A549 (cell line): ENCODE results near the gene PLCB4. TPM values are rescaled to one million over a fixed set of nuclear protein-coding genes. Genes with fewer than 3 reads are reported as not detected.
A peak's percentile ranks its signal among the peaks of the same experiment; 100 is the strongest.

ENCODE experiments used
- ATAC-seq, 2 experiments: fragments of 200-7000 bp in 1 of 2; fragments of >200 bp in 1 of 2; cut with Nextera tagmentation in 1 of 2; cut with Tn5 transposase in 1 of 2; 3 replicates each; pipeline versions ENCODE4 v1.8.0 to v1.9.1; 2018 to 2020; ENCODE audit warnings: mild to moderate bottlenecking in 1 of 2, moderate library complexity in 1 of 2
- CTCF ChIA-PET: fragments of 300-600 bp; sonication (Branson Sonifier 250); formaldehyde crosslinking; extraction: SDS; loops from one replicate; lab custom pipeline; 2021; ENCODE audit warnings: antibody characterized with exemption, inconsistent platforms; lab: Yijun Ruan, JAX
- POLR2A ChIA-PET: fragments of 350-600 bp; formaldehyde crosslinking; extraction: SDS; loops from one replicate; lab custom pipeline; 2021; ENCODE audit warnings: antibody characterized with exemption, inconsistent platforms; lab: Yijun Ruan, JAX
- DNase-seq, 2 experiments: peaks; one replicate each; pipeline versions ENCODE4 v3.0.0 to v3.0.0-alpha.2; 2011 to 2016; ENCODE audit warnings: low read depth in 1 of 2, low spot score in 1 of 2
- FAIRE-seq: peaks from 2 replicates; lab custom pipeline; 2011; peaks lifted over from hg19 to GRCh38; lab: Jason Lieb, UNC
- H3K27ac ChIP-seq, 2 experiments: fragments of >200 bp; sonication (Bioruptor Twin); formaldehyde crosslinking; 3 replicates each; pipeline ENCODE4 v1.5.1; 2016 to 2017
- H3K4me1 ChIP-seq: fragments of >200 bp; sonication (Bioruptor Twin); formaldehyde crosslinking; 3 replicates; pipeline ENCODE4 v1.6.1; 2016
- H3K4me2 ChIP-seq: fragments of >200 bp; sonication (Bioruptor Twin); formaldehyde crosslinking; 3 replicates; pipeline ENCODE4 v1.6.1; 2016
- H3K4me3 ChIP-seq: fragments of >200 bp; sonication (Bioruptor Twin); formaldehyde crosslinking; 3 replicates; pipeline ENCODE4 v1.5.1; 2016
- H3K9me3 ChIP-seq: fragments of >200 bp; sonication (Bioruptor Twin); formaldehyde crosslinking; 3 replicates; pipeline ENCODE4 v1.6.1; 2016
- CBX8 ChIP-seq: fragments of 200-600 bp; sonication (generic); IDR thresholded peaks from 2 replicates; pipeline ENCODE4 v1.6.1; 2016
- CEBPB ChIP-seq, 2 experiments: fragments of >200 bp in 1 of 2; sonication (Bioruptor Twin) in 1 of 2; formaldehyde crosslinking in 1 of 2; IDR thresholded peaks; 2 replicates each; pipeline ENCODE4 v1.6.1; 2012 to 2016
- EHF ChIP-seq: fragments of 250-450 bp; sonication (Bioruptor Pico); IDR thresholded peaks from 2 replicates; pipeline ENCODE4 v1.5.0; 2020; ENCODE audit warnings: mild to moderate bottlenecking
- EHMT2 ChIP-seq: fragments of 200-600 bp; sonication (generic); IDR thresholded peaks from 2 replicates; pipeline ENCODE4 v1.6.1; 2016; ENCODE audit warnings: antibody characterized with exemption, low read depth, mild to moderate bottlenecking, moderate library complexity
- FOSB ChIP-seq: fragments of 250-450 bp; sonication (Bioruptor Pico); IDR thresholded peaks from 2 replicates; pipeline ENCODE4 v1.5.0; 2020; ENCODE audit warnings: mild to moderate bottlenecking, moderate library complexity
- FOXS1 ChIP-seq: fragments of 250-450 bp; sonication (Bioruptor Pico); IDR thresholded peaks from 2 replicates; pipeline ENCODE4 v1.5.0; 2020; ENCODE audit warnings: mild to moderate bottlenecking, moderate library complexity
- GATA3 ChIP-seq: IDR thresholded peaks from 2 replicates; pipeline ENCODE4 v1.6.1; 2012; ENCODE audit warnings: borderline replicate concordance
- HDAC2 ChIP-seq: fragments of 200-600 bp; sonication (generic); IDR thresholded peaks from 2 replicates; pipeline ENCODE4 v1.6.1; 2016
- HOXA7 ChIP-seq: fragments of 250-450 bp; sonication (Bioruptor Pico); IDR thresholded peaks from 2 replicates; pipeline ENCODE4 v1.5.0; 2020; ENCODE audit warnings: mild to moderate bottlenecking, moderate library complexity
- HOXB5 ChIP-seq: fragments of 250-450 bp; sonication (Bioruptor Pico); IDR thresholded peaks from 2 replicates; pipeline ENCODE4 v1.5.0; 2020; ENCODE audit warnings: mild to moderate bottlenecking, moderate library complexity
- NFE2L2 ChIP-seq: fragments of 150-350 bp; conservative IDR thresholded peaks from 2 replicates; pipeline ENCODE4 v1.6.1; 2014; ENCODE audit warnings: low read length
- NR3C1 ChIP-seq: fragments of >200 bp; sonication (Bioruptor Twin); formaldehyde crosslinking; IDR thresholded peaks from 3 replicates; pipeline ENCODE4 v1.6.1; 2017
- POLR2AphosphoS2 ChIP-seq: conservative IDR thresholded peaks from 2 replicates; pipeline ENCODE4 v1.6.1; 2012; ENCODE audit warnings: low read length, improper control_type of control experiment, inconsistent platforms
- RAD21 ChIP-seq, 2 experiments: fragments of >200 bp in 1 of 2; sonication (Bioruptor Twin) in 1 of 2; formaldehyde crosslinking in 1 of 2; IDR thresholded peaks in 1 of 2; conservative IDR thresholded peaks in 1 of 2; 2 replicates in 1 of 2; 3 replicates in 1 of 2; pipeline ENCODE4 v1.6.1; 2012 to 2018; ENCODE audit warnings: inconsistent platforms in 1 of 2
- RARB ChIP-seq: fragments of 250-450 bp; sonication (Bioruptor Pico); IDR thresholded peaks from 2 replicates; pipeline ENCODE4 v1.8.0; 2021; ENCODE audit warnings: mild to moderate bottlenecking, moderate library complexity
- RCOR1 ChIP-seq: fragments of 150-350 bp; IDR thresholded peaks from 2 replicates; pipeline ENCODE4 v1.6.1; 2014; ENCODE audit warnings: antibody characterized with exemption, low read length, low read depth
- RFX5 ChIP-seq: fragments of 450-650 bp; IDR thresholded peaks from 2 replicates; pipeline ENCODE4 v1.7.1; 2014; ENCODE audit warnings: antibody characterized with exemption, mild to moderate bottlenecking, moderate library complexity
- TP53 ChIP-seq: fragments of 250-450 bp; sonication (Bioruptor Pico); IDR thresholded peaks from 2 replicates; pipeline ENCODE4 v1.5.0; 2021; ENCODE audit warnings: mild to moderate bottlenecking, moderate library complexity
- ZC3H11A ChIP-seq: fragments of 450-650 bp; IDR thresholded peaks from 2 replicates; pipeline ENCODE4 v1.6.1; 2014; ENCODE audit warnings: antibody characterized with exemption, mild to moderate bottlenecking
- ZFP36 ChIP-seq: fragments of 450-650 bp; IDR thresholded peaks from 2 replicates; pipeline ENCODE4 v1.6.1; 2014; ENCODE audit warnings: borderline replicate concordance; ENCODE audit not compliant: partially characterized antibody
- ZSCAN20 ChIP-seq: fragments of 250-450 bp; sonication (Bioruptor Pico); IDR thresholded peaks from 2 replicates; pipeline ENCODE4 v1.8.0; 2022; ENCODE audit warnings: mild to moderate bottlenecking, moderate library complexity
- whole genome bisulfite sequencing: methylation state at CpG from one replicate; pipeline ENCODE4 v1.1.6; 2017; ENCODE audit errors: missing lambda C conversion rate; 5-methylcytosine and 5-hydroxymethylcytosine counted together
- polyA plus RNA-seq, 4 experiments: library from polyadenylated mRNA; depleted of rRNA in 3 of 4; stranded (reverse); fragments of >200 nt; fragmentation: RNase III in 1 of 4; extraction: RNeasy Plus Mini Kit Qiagen cat#74134 plus additional on column Dnase treatment in 1 of 4; gene quantifications; 2 replicates in 3 of 4; 3 replicates in 1 of 4; pipeline ENCODE4 v1.2.3, GENCODE V29; 2011 to 2017
- TF ChIP-seq, protein P1 (sequence below): IDR thresholded peaks from 2 replicates; pipeline ENCODE4 v1.6.1; 2012
- TF ChIP-seq, protein P2 (sequence below): IDR thresholded peaks from 2 replicates; pipeline ENCODE4 v1.6.1; 2012
- TF ChIP-seq, protein P3 (sequence below): fragments of 250-450 bp; sonication (Bioruptor Pico); IDR thresholded peaks from 2 replicates; pipeline ENCODE4 v1.5.0; 2021; ENCODE audit warnings: mild to moderate bottlenecking, moderate library complexity, borderline replicate concordance
- TF ChIP-seq, protein P4 (sequence below): fragments of 450-650 bp; IDR thresholded peaks from 2 replicates; pipeline ENCODE4 v1.6.1; 2014; ENCODE audit warnings: antibody characterized with exemption

The PLCB4 gene
- polyA plus RNA-seq, 2 of the 4 experiments (the other 2 are of a cell fraction): 17.1 to 32.1 TPM

DNA sequence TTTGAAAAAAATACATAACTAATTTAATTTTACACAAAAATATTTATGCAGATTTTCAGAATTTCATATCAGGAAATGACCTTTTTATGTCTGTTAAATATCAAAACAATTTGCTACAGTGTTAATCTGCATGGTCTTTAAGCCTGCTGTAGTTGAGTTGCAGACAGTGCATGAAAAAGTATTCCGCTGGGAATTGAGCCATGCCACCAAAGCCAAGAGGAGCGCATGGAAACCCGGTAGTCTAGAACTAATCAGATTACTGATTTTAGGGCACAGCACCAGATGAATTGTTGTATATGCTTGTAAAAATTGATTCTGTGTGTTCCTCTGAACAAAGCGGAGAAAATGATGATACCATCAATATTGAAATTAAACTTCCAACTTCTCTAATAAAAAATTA lies 411.2 kb downstream of the PLCB4 start:
- TF ChIP-seq ZFP36: no peak
- TF ChIP-seq RFX5: no peak
- TF ChIP-seq, protein P1, sequence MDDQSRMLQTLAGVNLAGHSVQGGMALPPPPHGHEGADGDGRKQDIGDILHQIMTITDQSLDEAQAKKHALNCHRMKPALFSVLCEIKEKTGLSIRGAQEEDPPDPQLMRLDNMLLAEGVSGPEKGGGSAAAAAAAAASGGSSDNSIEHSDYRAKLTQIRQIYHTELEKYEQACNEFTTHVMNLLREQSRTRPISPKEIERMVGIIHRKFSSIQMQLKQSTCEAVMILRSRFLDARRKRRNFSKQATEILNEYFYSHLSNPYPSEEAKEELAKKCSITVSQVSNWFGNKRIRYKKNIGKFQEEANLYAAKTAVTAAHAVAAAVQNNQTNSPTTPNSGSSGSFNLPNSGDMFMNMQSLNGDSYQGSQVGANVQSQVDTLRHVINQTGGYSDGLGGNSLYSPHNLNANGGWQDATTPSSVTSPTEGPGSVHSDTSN: no peak
- no peak for TF ChIP-seq FOXS1 (CRISPR knock-in tag)
- no peak for TF ChIP-seq HDAC2
- no peak for TF ChIP-seq TP53
- TF ChIP-seq CEBPB (IDR thresholded peaks at IDR 0.05): no peak
- TF ChIP-seq HOXA7 (CRISPR knock-in tag): no peak
- no peak for TF ChIP-seq NFE2L2
- TF ChIP-seq FOSB (CRISPR knock-in tag): no peak
- TF ChIP-seq NR3C1: no peak
- CTCF ChIA-PET: no interaction called here
- FAIRE-seq: no peak

DNA sequence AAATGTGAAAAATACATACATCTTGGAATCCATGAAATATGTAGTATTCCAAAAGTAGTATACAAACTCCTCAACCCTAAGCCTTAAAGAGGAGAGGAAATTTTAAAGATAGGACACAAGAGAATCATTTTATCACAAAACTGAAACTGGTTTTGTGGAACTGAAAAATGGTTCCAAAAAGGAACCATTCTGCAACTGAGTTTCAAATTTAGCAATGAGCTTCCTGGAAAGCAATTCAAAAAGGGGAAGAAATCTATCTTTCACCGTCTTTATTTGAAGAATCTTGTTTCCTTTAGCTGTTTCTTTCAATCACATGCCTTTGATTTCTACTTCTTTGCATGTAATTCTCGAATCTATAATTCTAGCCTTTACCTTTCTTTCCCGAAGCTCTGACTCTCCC lies 413.3 kb downstream of the PLCB4 start:
- H3K4me3 ChIP-seq: no peak overlapping the region
- ATAC-seq: no peak
- 58% methylated on average over 3 of the region's 3 CpGs for WGBS
- CTCF ChIA-PET: interaction anchor here (1.4 to 1.6 kb wide), 2 partner anchors 74 to 114 kb away, joined by 3 to 5 read pairs; no protein-coding TSS in a partner anchor
- no peak for TF ChIP-seq HOXA7 (CRISPR knock-in tag)
- POLR2A ChIA-PET: no interaction called here
- H3K4me1 ChIP-seq: no peaks in the 10 kb centered on the region
- no peak overlapping the region for H3K27ac ChIP-seq
- no peak for FAIRE-seq
- no peak for DNase-seq
- H3K4me2 ChIP-seq: no peak overlapping the region
- no peaks in the 10 kb centered on the region for H3K9me3 ChIP-seq

More for the DNA sequence above, 411.2 kb downstream of the PLCB4 start:
- DNase-seq: no peak
- Histone ChIP-seq H3K4me2 (no peak overlapping the region), H3K4me3 (no peak overlapping the region), H3K27ac (no peak overlapping the region), H3K9me3 (no peaks in the 10 kb centered on the region), H3K4me1 (no peaks in the 10 kb centered on the region)
- WGBS: 96% methylated on average over 4 of the region's 4 CpGs
- POLR2A ChIA-PET: no interaction called here
- no peak for ATAC-seq

DNA sequence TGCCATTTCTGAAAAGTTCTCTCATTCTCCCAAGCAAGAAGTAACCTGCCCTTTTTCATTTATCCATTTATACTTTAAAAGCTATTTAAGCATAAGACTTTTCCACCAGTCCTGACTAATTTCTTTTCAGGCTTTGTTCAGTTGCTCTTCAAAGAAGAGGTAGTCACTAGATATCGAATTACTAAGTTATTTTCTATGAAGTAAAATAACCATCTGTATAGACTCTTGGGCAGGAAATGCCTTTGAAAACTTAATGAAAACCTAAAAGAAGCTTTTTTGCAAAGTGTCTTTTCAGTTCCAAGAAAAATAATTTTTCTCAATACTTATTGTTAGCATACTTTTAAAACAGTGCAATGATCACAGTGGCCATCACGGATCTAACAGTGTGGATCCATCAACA lies 414.2 kb downstream of the PLCB4 start:
- no peak overlapping the region for H3K27ac ChIP-seq
- H3K9me3 ChIP-seq: no peaks in the 10 kb centered on the region
- H3K4me1 ChIP-seq: no peaks in the 10 kb centered on the region
- FAIRE-seq (peak; percentile 68), DNase-seq (no peak), ATAC-seq (no peak)
- no peak overlapping the region for H3K4me2 ChIP-seq
- WGBS: 74% methylated on average over 2 of the region's 2 CpGs
- TF ChIP-seq POLR2AphosphoS2 (no peak), NR3C1 (no peak), RAD21 (conservative IDR thresholded peaks at IDR 0.05 in 1 of 2, IDR thresholded peaks at IDR 0.05 in 1 of 2) (no peak), EHF (CRISPR knock-in tag) (no peak), EHMT2 (no peak), HOXB5 (no peak), RCOR1 (no peak), ZSCAN20 (CRISPR knock-in tag) (no peak), ZC3H11A (no peak), GATA3 (no peak), RARB (no peak), HOXA7 (CRISPR knock-in tag) (no peak), CBX8 (no peak), HDAC2 (no peak), RFX5 (no peak)
- TF ChIP-seq, protein P1: no peak
- TF ChIP-seq, protein P2, sequence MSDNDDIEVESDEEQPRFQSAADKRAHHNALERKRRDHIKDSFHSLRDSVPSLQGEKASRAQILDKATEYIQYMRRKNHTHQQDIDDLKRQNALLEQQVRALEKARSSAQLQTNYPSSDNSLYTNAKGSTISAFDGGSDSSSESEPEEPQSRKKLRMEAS: no peak
- TF ChIP-seq, protein P3, sequence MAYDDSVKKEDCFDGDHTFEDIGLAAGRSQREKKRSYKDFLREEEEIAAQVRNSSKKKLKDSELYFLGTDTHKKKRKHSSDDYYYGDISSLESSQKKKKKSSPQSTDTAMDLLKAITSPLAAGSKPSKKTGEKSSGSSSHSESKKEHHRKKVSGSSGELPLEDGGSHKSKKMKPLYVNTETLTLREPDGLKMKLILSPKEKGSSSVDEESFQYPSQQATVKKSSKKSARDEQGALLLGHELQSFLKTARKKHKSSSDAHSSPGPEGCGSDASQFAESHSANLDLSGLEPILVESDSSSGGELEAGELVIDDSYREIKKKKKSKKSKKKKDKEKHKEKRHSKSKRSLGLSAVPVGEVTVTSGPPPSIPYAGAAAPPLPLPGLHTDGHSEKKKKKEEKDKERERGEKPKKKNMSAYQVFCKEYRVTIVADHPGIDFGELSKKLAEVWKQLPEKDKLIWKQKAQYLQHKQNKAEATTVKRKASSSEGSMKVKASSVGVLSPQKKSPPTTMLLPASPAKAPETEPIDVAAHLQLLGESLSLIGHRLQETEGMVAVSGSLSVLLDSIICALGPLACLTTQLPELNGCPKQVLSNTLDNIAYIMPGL (CRISPR knock-in tag): no peak
- TF ChIP-seq, protein P4, sequence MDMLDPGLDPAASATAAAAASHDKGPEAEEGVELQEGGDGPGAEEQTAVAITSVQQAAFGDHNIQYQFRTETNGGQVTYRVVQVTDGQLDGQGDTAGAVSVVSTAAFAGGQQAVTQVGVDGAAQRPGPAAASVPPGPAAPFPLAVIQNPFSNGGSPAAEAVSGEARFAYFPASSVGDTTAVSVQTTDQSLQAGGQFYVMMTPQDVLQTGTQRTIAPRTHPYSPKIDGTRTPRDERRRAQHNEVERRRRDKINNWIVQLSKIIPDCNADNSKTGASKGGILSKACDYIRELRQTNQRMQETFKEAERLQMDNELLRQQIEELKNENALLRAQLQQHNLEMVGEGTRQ: no peak
- ChIA-PET POLR2A (no interaction called here), CTCF (no interaction called here)
- no peak overlapping the region for H3K4me3 ChIP-seq
